BE2C (cell line): ENCODE data around the gene TCEANC.

Experiments used
- DNase-seq: peaks from one replicate; pipeline ENCODE4 v3.0.0-alpha.2; 2020
- H3K27me3 ChIP-seq: fragments of 250-450 bp; sonication (Bioruptor Pico); 2 replicates; pipeline ENCODE4 v1.5.1; 2020; ENCODE audit warnings: mild to moderate bottlenecking
- H3K36me3 ChIP-seq: fragments of 250-450 bp; sonication (Bioruptor Pico); 2 replicates; pipeline ENCODE4 v1.5.1; 2020; ENCODE audit warnings: mild to moderate bottlenecking
- H3K4me1 ChIP-seq: fragments of 250-450 bp; sonication (Bioruptor Pico); 2 replicates; pipeline ENCODE4 v1.5.1; 2020
- H3K4me3 ChIP-seq: 2 replicates; pipeline ENCODE4 v1.5.1; 2011; ENCODE audit warnings: low read depth, low read length
- H3K9me3 ChIP-seq: fragments of 250-450 bp; sonication (Bioruptor Pico); 2 replicates; pipeline ENCODE4 v1.5.1; 2020
- TF ChIP-seq, protein P1 (sequence below): IDR thresholded peaks from 2 replicates; pipeline ENCODE4 v1.5.1; 2012; ENCODE audit warnings: mild to moderate bottlenecking, low read depth, low read length

Gene TCEANC

DNA sequence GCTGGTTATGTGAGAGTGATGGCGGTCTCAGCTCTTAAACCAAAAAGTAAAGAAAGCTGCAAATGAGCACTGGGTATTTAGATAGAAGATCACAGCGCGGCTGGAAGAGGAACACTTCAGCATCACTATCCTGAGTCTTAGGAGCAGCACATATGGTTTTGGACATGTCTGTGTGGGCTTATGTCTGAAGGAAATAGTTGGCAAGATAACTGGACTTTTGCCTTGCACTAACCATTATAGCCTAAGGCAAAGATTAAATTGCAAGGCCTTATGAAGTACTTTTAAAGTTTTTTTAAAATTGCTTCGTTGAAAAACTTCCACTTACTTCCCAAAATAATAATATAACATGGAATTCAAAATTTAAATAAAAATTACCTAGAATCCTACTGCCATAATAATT, 31.4 kb downstream of the TCEANC start:
- no peak for DNase-seq

DNA sequence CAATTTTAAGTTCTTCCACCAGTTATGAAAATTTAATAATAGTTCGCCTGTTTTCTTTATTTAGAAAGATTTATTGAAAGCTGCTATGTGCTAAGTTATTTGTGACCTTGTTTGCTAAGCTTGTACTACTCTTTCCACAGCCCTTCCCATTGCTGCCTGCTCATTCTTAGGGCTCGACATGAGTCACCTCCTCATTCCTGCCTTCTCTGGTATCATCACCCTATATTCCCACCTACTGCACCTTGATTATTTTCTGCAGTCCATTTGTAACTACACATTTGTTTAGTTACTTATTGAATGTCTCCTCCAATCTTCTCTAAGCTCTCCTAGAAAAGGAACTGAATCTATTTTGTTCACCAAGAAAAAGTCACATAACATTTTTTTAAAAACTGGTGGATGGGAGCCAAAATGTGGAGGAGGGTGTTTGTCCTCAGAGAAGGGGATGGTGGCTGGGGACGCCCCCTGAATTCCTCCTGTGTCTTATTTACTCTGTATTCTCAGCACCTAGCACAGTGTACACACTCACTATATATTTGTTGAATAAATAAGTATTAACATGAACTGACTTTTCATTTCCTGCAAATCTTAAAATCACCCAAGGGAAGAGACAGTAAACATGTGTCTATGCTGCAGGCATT, 32.3 kb downstream of the TCEANC start:
- Histone ChIP-seq H3K27me3 (no peaks in the 10 kb centered on the region), H3K4me3 (no peak overlapping the region), H3K9me3 (no peaks in the 10 kb centered on the region), H3K4me1 (no peaks in the 10 kb centered on the region), H3K36me3 (no peaks in the 10 kb centered on the region)
- TF ChIP-seq, protein P1, sequence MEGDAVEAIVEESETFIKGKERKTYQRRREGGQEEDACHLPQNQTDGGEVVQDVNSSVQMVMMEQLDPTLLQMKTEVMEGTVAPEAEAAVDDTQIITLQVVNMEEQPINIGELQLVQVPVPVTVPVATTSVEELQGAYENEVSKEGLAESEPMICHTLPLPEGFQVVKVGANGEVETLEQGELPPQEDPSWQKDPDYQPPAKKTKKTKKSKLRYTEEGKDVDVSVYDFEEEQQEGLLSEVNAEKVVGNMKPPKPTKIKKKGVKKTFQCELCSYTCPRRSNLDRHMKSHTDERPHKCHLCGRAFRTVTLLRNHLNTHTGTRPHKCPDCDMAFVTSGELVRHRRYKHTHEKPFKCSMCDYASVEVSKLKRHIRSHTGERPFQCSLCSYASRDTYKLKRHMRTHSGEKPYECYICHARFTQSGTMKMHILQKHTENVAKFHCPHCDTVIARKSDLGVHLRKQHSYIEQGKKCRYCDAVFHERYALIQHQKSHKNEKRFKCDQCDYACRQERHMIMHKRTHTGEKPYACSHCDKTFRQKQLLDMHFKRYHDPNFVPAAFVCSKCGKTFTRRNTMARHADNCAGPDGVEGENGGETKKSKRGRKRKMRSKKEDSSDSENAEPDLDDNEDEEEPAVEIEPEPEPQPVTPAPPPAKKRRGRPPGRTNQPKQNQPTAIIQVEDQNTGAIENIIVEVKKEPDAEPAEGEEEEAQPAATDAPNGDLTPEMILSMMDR, result no peak
- DNase-seq, result no peak

More for the DNA sequence above, 31.4 kb downstream of the TCEANC start:
- Histone ChIP-seq H3K36me3 (no peaks in the 10 kb centered on the region), H3K27me3 (no peaks in the 10 kb centered on the region), H3K4me1 (no peaks in the 10 kb centered on the region), H3K9me3 (no peaks in the 10 kb centered on the region), H3K4me3 (no peak overlapping the region)
- TF ChIP-seq, protein P1, result no peak

DNA sequence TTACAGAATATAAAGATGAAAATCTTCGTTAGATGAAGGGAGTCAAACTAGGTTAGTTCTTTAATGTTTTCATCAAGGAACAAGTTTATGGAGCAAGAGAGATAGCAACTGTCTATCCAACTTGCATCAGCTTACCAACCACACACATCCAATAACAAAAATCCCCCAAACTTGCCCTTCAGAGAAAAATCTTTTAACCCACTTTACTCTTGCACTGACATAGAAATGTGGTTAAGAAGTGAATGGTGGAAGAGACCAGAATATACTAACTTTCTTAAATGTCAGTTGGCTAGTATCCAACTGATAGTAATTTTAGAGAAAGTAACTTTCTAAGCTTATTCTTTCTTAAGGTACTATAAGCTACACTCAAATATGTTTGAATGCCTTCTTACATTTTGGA, 34.3 kb downstream of the TCEANC start:
- Histone ChIP-seq H3K36me3 (no peaks in the 10 kb centered on the region), H3K9me3 (no peaks in the 10 kb centered on the region), H3K4me3 (no peak overlapping the region), H3K27me3 (no peaks in the 10 kb centered on the region), H3K4me1 (no peaks in the 10 kb centered on the region)
- no peak for DNase-seq
- TF ChIP-seq, protein P1, result no peak

DNA sequence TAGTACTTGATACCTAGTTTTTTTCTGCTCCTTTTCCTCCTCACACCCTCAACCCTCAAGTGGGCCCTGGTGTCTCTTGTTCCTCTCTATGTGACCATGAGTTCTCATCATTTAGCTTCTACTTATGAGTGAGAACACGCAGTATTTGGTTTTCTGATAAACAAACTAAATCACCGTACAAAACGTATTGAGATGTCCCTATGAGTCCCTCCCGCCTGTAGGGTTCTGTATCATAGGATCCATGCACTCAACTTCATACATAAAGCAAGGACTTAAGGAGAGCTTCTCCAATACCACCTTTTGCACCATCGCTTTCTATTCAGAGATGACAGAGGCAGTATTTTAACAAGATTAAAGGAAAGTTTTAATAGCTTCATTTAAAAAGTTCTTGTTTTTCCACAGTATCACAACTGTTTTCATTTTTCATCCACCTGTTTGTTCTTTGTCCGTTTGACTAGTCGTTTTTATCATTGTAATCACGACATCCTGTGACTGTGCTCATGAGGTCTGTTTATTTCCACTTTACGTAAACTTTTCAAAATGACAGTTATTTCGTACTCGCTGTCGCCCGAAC, 35.5 kb downstream of the TCEANC start:
- Histone ChIP-seq H3K36me3 (no peaks in the 10 kb centered on the region), H3K4me1 (peaks cover 5% of the 10 kb centered on the region; the same call in 1 of the 2 replicates), H3K27me3 (no peaks in the 10 kb centered on the region), H3K9me3 (no peaks in the 10 kb centered on the region), H3K4me3 (peak overlapping the region; percentile 85)
- no peak for DNase-seq
- TF ChIP-seq, protein P1, result no peak

DNA sequence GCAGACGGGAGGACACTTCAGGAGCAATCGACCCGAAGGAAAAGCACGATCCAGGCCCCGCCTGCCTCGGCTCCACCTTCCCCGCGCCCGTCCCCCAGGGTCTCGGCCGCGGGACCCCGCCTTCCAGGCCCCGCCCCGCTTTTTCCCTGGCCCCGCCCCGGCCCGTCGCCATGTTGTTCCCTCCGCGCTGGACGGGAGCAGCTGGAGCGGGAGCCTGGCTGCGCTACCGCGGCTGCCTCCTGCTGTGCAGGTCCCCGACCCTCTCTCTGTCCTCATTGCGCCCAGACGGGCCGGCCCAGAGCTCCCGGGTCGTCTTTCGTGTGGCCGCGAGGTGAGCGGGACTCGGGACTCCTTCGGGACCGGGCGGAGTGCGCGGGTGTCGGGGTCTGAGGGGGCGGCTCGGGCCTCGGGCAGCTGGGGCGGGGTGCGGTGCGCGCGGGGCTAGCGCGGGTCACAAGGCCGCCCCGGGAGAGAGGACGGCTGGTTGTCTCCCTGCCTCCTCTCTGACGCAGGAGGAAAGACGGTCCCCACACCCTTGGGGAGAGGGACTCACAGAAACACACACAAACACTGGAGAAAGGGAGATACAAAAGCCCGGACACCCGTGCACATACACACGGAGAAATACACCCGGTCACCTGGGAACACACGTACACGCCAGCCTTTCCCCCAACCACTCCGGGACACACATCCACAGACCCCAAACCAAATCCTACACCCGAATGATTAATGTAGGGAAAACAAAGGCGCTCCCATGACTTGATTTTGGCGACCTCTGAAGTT, 36.2 kb downstream of the TCEANC start, which contains the start of gene RAB9A:
TSS of gene RAB9A (plus strand) at position 171 of the 783 bp plus-strand sequence. CDS start 19,619 bp downstream, outside the sequence.
- TF ChIP-seq, protein P1, result no peak
- H3K9me3 ChIP-seq, result no peaks in the 10 kb centered on the region
- H3K4me3 ChIP-seq, result peak within 1 kb of the TSS; percentile 85
- no peaks in the 10 kb centered on the region for H3K27me3 ChIP-seq
- no peaks in the 10 kb centered on the region for H3K36me3 ChIP-seq
- DNase-seq, result peak; percentile 88
- H3K4me1 ChIP-seq, result peaks cover 5% of the 10 kb centered on the region; the same call in 1 of the 2 replicates
